ENCODE measurements around the gene DEPDC4.

DEPDC4 gene

GRCh38 chr12:100211698-100212097 is 55.2 kb downstream of the DEPDC4 start:
- no peak for DNase-seq

- DNase-seq = no peak
Observed at GRCh38 chr12:100208834-100209233, 58.0 kb downstream of the DEPDC4 start.

- no peak for DNase-seq
Observed at GRCh38 chr12:100207311-100207710, 59.6 kb downstream of the DEPDC4 start.

- DNase-seq = no peak
Observed at GRCh38 chr12:100201604-100202423, 65.1 kb downstream of the DEPDC4 start.

- peak; percentile 92 for DNase-seq
Observed at GRCh38 chr12:100200463-100201181, 66.3 kb downstream of the DEPDC4 start, which contains the start of gene ACTR6. Gene ACTR6, plus strand, starts transcription at chr12:100200815. Its CDS starts 37 bp downstream, at chr12:100200852.

GRCh38 chr12:100199347-100200149 is 67.3 kb downstream of the DEPDC4 start:
- DNase-seq = no peak

- no peak for DNase-seq
Observed at GRCh38 chr12:100199023-100199346, 67.9 kb downstream of the DEPDC4 start.

- DNase-seq = no peak
Observed at GRCh38 chr12:100197486-100197885, 69.4 kb downstream of the DEPDC4 start.

- DNase-seq = no peak
Observed at GRCh38 chr12:100193085-100193484, 73.8 kb downstream of the DEPDC4 start.
